Endothelial cell (in vitro differentiated cells): ENCODE results near the gene FOXO6. TPM values are rescaled to one million over a fixed set of nuclear protein-coding genes. Genes with fewer than 3 reads are reported as not detected.

Experiments used
- DNase-seq: peaks from one replicate; pipeline ENCODE4 v3.0.0; 2021; ENCODE audit warnings: low spot score
- H3K27ac Mint-ChIP-seq: one replicate; pipeline ENCODE4 v1.8.0; 2021; ENCODE audit warnings: mixed read lengths, inconsistent platforms; ENCODE audit not compliant: unreplicated experiment
- H3K27me3 Mint-ChIP-seq: one replicate; pipeline ENCODE4 v1.8.0; 2021; ENCODE audit warnings: mild to moderate bottlenecking, moderate library complexity, mixed read lengths, inconsistent platforms; ENCODE audit not compliant: unreplicated experiment
- H3K36me3 Mint-ChIP-seq: one replicate; pipeline ENCODE4 v1.8.0; 2021; ENCODE audit warnings: mild to moderate bottlenecking, low read depth, mixed read lengths, inconsistent platforms; ENCODE audit not compliant: unreplicated experiment
- H3K4me1 Mint-ChIP-seq: one replicate; pipeline ENCODE4 v1.8.0; 2021; ENCODE audit warnings: mild to moderate bottlenecking, mixed read lengths, inconsistent platforms; ENCODE audit not compliant: unreplicated experiment
- H3K4me3 Mint-ChIP-seq: one replicate; pipeline ENCODE4 v1.8.0; 2021; ENCODE audit warnings: mild to moderate bottlenecking, mixed read lengths, inconsistent platforms; ENCODE audit not compliant: unreplicated experiment
- H3K9me3 Mint-ChIP-seq: one replicate; pipeline ENCODE4 v1.8.0; 2021; ENCODE audit warnings: mixed read lengths, inconsistent platforms; ENCODE audit not compliant: unreplicated experiment
- CTCF ChIP-seq: fragments of 200-600 bp; sonication (generic); IDR thresholded peaks from one replicate; pipeline ENCODE4 v1.5.0; 2021; ENCODE audit warnings: antibody characterized with exemption; ENCODE audit not compliant: unreplicated experiment
- total RNA-seq: library from RNA; stranded (reverse); fragmentation: NEBNext Ultra II Directional; extraction: Animal tissue kit (Norgen Biotek cat#: 25700); gene quantifications from one replicate; pipeline ENCODE4 v1.2.1, GENCODE V29; 2021; ENCODE audit not compliant: unreplicated experiment

Gene FOXO6
- total RNA-seq, 1 donor from 2014 or later: 0.23 TPM

GRCh38 chr1:41370225-41370624 is 9.0 kb downstream of the FOXO6 start:
- no peaks in the 10 kb centered on the region for H3K9me3 Mint-ChIP-seq
- no peak for DNase-seq
- H3K4me3 Mint-ChIP-seq: no peak overlapping the region
- peaks cover 16% of the 10 kb centered on the region for H3K27me3 Mint-ChIP-seq
- no peak overlapping the region for H3K27ac Mint-ChIP-seq
- peaks cover 17% of the 10 kb centered on the region for H3K4me1 Mint-ChIP-seq
- TF ChIP-seq CTCF: no peak
- no peaks in the 10 kb centered on the region for H3K36me3 Mint-ChIP-seq

GRCh38 chr1:41370756-41371420 is 9.7 kb downstream of the FOXO6 start:
- no peak for DNase-seq
- peaks cover 14% of the 10 kb centered on the region for H3K27me3 Mint-ChIP-seq
- no peak for TF ChIP-seq CTCF
- H3K27ac Mint-ChIP-seq: no peak overlapping the region
- no peak overlapping the region for H3K4me3 Mint-ChIP-seq
- H3K9me3 Mint-ChIP-seq: no peaks in the 10 kb centered on the region
- peaks cover 16% of the 10 kb centered on the region for H3K4me1 Mint-ChIP-seq
- no peaks in the 10 kb centered on the region for H3K36me3 Mint-ChIP-seq

GRCh38 chr1:41371630-41372599 is 10.7 kb downstream of the FOXO6 start:
- H3K4me1 Mint-ChIP-seq: peaks cover 16% of the 10 kb centered on the region
- no peak for TF ChIP-seq CTCF
- H3K9me3 Mint-ChIP-seq: no peaks in the 10 kb centered on the region
- H3K27ac Mint-ChIP-seq: no peak overlapping the region
- no peak overlapping the region for H3K4me3 Mint-ChIP-seq
- H3K27me3 Mint-ChIP-seq: peaks cover 16% of the 10 kb centered on the region
- peaks cover 3% of the 10 kb centered on the region for H3K36me3 Mint-ChIP-seq
- DNase-seq: no peak

- Mint-ChIP-seq H3K9me3 (no peaks in the 10 kb centered on the region), H3K36me3 (peaks cover 3% of the 10 kb centered on the region), H3K4me3 (no peak overlapping the region), H3K27ac (no peak overlapping the region), H3K27me3 (peaks cover 17% of the 10 kb centered on the region), H3K4me1 (peaks cover 16% of the 10 kb centered on the region)
- no peak for DNase-seq
- no peak for TF ChIP-seq CTCF
Measured at GRCh38 chr1:41372600-41372993, 11.4 kb downstream of the FOXO6 start.

- no peak for DNase-seq
- Mint-ChIP-seq H3K4me1 (peaks cover 16% of the 10 kb centered on the region), H3K4me3 (no peak overlapping the region), H3K36me3 (peaks cover 3% of the 10 kb centered on the region), H3K9me3 (no peaks in the 10 kb centered on the region), H3K27ac (no peak overlapping the region), H3K27me3 (peaks cover 17% of the 10 kb centered on the region)
- TF ChIP-seq CTCF: no peak
Measured at GRCh38 chr1:41373373-41373772, 12.1 kb downstream of the FOXO6 start.
